ENCODE measurements around the gene NTSR1.
A peak's percentile ranks its signal among the peaks of the same experiment; 100 is the strongest.

The NTSR1 gene

DNA sequence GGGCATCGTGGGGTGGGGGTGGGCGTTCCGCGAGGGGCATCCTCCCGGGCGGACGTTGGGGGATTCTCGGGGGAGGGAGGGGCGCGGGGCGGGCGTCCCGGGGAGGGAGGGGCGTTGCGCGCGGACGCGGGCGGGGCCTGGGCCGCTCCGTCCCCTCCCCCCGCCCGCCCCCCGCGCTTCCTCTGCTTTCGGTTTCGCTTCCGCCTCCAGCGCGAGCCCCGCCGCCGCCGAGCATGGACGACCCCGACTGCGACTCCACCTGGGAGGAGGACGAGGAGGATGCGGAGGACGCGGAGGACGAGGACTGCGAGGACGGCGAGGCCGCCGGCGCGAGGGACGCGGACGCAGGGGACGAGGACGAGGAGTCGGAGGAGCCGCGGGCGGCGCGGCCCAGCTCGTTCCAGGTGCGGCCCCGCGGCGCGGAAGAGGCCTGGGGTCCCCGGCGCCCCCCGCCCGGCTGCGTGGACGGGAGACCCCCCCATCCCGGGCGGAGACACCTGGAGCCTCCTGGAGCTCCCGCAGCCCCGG lies 96.1 kb downstream of the NTSR1 start, which contains the start of gene OGFR:
Gene OGFR (plus strand): TSS at position 209 of the 528 bp plus-strand sequence. CDS start 25 bp downstream, at position 234.
- H3K36me3 Mint-ChIP-seq (ENCODE audit: insufficient read depth) = peaks cover 33% of the 10 kb centered on the region
- ATAC-seq (replicated peaks; ENCODE audit: extremely low read depth, poor library complexity, severe bottlenecking) (peak; percentile 72), DNase-seq (ENCODE audit: low spot score in 2 of 2) (peak; percentile 44 to 61)
- no peaks in the 10 kb centered on the region for H3K27me3 Mint-ChIP-seq
- H3K9me3 Mint-ChIP-seq = no peaks in the 10 kb centered on the region
- H3K27ac Mint-ChIP-seq (ENCODE audit: low read depth) = peak within 1 kb of the TSS; percentile 97
- H3K4me1 Mint-ChIP-seq = peaks cover 27% of the 10 kb centered on the region
- H3K4me3 Mint-ChIP-seq = peak within 1 kb of the TSS; percentile 95

DNA sequence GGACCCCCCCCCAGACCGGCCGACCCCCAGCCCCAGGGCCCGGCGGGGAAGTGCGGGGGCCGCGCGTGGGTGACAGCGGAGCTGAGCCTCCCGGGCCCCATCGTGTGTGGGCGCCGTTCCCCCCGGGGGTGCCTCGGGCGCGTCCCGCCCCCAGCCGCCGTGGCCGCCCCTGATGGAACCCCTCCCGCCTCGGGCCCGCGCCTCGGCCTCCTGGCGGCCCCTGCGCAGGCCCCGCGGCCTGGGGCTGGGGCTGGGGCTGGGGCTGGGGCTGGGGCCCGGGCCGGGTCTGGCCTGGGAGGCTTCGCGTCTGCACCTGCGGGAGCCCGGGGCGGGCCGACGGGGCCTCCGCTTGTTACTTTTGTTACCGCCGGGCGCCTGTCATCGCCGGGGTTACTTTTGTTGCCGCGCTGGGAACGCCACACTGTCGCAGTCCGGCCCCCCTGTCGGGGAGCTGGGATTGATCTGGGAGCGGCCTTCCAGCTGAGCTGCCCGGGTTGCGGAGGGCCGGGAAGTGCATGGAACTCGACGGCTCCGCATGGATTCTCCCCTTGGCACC lies 96.6 kb downstream of the NTSR1 start:
- peak; percentile 41 for ATAC-seq (replicated peaks; ENCODE audit: extremely low read depth, poor library complexity, severe bottlenecking)
- Mint-ChIP-seq H3K4me1 (peaks cover 27% of the 10 kb centered on the region), H3K27me3 (no peaks in the 10 kb centered on the region), H3K9me3 (no peaks in the 10 kb centered on the region), H3K27ac (ENCODE audit: low read depth) (peak overlapping the region; percentile 97), H3K36me3 (ENCODE audit: insufficient read depth) (peaks cover 34% of the 10 kb centered on the region), H3K4me3 (peak overlapping the region; percentile 95)
- DNase-seq (ENCODE audit: low spot score in 2 of 2) = no peak

DNA sequence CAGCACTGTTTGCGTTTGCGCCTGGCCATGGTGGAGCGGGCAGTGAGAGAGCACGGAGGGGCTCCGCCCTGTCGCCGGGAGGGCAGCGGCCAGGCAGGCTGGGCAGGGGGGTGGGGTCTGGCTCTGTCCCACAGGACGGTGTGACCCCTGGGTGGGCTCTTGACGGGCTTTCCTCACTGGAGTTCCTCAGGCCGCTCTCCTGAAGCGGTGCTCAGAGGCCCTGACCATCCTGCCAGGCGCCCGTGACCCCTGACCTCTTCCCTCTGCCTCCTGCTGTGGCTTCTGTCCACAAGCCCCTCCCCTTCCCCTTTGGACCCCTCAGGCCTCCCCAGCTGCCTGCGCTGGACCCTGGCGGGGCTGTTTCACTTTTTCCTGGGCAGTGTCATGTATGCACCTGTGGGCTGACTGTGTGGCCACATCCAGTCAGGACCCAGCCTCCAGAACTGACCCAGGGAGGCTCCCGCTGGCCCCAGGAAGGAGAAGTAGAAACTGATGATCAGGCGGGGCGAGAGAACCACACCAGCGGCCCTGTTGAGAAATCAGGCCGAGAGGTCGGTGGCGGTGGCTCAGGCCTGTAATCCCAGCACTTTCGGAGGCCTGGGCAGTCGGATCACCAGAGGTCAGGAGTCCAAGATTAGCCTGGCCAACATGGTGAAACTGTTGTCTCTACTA lies 97.2 kb downstream of the NTSR1 start:
- peaks cover 27% of the 10 kb centered on the region for H3K4me1 Mint-ChIP-seq
- ATAC-seq (replicated peaks; ENCODE audit: extremely low read depth, poor library complexity, severe bottlenecking) (no peak), DNase-seq (ENCODE audit: low spot score in 2 of 2) (no peak)
- H3K4me3 Mint-ChIP-seq = peak overlapping the region; percentile 81
- no peaks in the 10 kb centered on the region for H3K9me3 Mint-ChIP-seq
- H3K36me3 Mint-ChIP-seq (ENCODE audit: insufficient read depth) = peaks cover 40% of the 10 kb centered on the region
- H3K27me3 Mint-ChIP-seq = no peaks in the 10 kb centered on the region
- H3K27ac Mint-ChIP-seq (ENCODE audit: low read depth) = no peak overlapping the region

GRCh38 chr20:62806383-62807050 lies 97.9 kb downstream of the NTSR1 start:
- Mint-ChIP-seq H3K4me1 (peaks cover 27% of the 10 kb centered on the region), H3K27me3 (no peaks in the 10 kb centered on the region), H3K36me3 (ENCODE audit: insufficient read depth) (peaks cover 42% of the 10 kb centered on the region), H3K27ac (ENCODE audit: low read depth) (peak overlapping the region; percentile 76), H3K4me3 (peak overlapping the region; percentile 81), H3K9me3 (no peaks in the 10 kb centered on the region)
- no peak for ATAC-seq (replicated peaks; ENCODE audit: extremely low read depth, poor library complexity, severe bottlenecking)
- DNase-seq (ENCODE audit: low spot score in 2 of 2) = no peak

GRCh38 chr20:62807444-62808210 lies 99.0 kb downstream of the NTSR1 start:
- no peak for ATAC-seq (replicated peaks; ENCODE audit: extremely low read depth, poor library complexity, severe bottlenecking)
- Mint-ChIP-seq H3K4me1 (peaks cover 31% of the 10 kb centered on the region), H3K27me3 (no peaks in the 10 kb centered on the region), H3K27ac (ENCODE audit: low read depth) (peak overlapping the region; percentile 44), H3K36me3 (ENCODE audit: insufficient read depth) (peaks cover 41% of the 10 kb centered on the region), H3K4me3 (peak overlapping the region; percentile 53), H3K9me3 (no peaks in the 10 kb centered on the region)
- no peak for DNase-seq (ENCODE audit: low spot score in 2 of 2)

- H3K27ac Mint-ChIP-seq (ENCODE audit: low read depth) = peak overlapping the region; percentile 44
- peaks cover 41% of the 10 kb centered on the region for H3K36me3 Mint-ChIP-seq (ENCODE audit: insufficient read depth)
- H3K4me3 Mint-ChIP-seq = peak overlapping the region; percentile 48
- H3K27me3 Mint-ChIP-seq = no peaks in the 10 kb centered on the region
- peak; percentile 69 to 74 for DNase-seq (ENCODE audit: low spot score in 2 of 2)
- no peaks in the 10 kb centered on the region for H3K9me3 Mint-ChIP-seq
- no peak for ATAC-seq (replicated peaks; ENCODE audit: extremely low read depth, poor library complexity, severe bottlenecking)
- H3K4me1 Mint-ChIP-seq = peaks cover 31% of the 10 kb centered on the region
Observed at GRCh38 chr20:62808211-62808865, 99.7 kb downstream of the NTSR1 start.

- DNase-seq (ENCODE audit: low spot score in 2 of 2) (no peak), ATAC-seq (replicated peaks; ENCODE audit: extremely low read depth, poor library complexity, severe bottlenecking) (no peak)
- peaks cover 26% of the 10 kb centered on the region for H3K4me1 Mint-ChIP-seq
- no peaks in the 10 kb centered on the region for H3K9me3 Mint-ChIP-seq
- peaks cover 37% of the 10 kb centered on the region for H3K36me3 Mint-ChIP-seq (ENCODE audit: insufficient read depth)
- H3K27ac Mint-ChIP-seq (ENCODE audit: low read depth) = no peak overlapping the region
- H3K27me3 Mint-ChIP-seq = peaks cover 4% of the 10 kb centered on the region
- H3K4me3 Mint-ChIP-seq = no peak overlapping the region
Observed at GRCh38 chr20:62809530-62810428, 101.1 kb downstream of the NTSR1 start.

DNA sequence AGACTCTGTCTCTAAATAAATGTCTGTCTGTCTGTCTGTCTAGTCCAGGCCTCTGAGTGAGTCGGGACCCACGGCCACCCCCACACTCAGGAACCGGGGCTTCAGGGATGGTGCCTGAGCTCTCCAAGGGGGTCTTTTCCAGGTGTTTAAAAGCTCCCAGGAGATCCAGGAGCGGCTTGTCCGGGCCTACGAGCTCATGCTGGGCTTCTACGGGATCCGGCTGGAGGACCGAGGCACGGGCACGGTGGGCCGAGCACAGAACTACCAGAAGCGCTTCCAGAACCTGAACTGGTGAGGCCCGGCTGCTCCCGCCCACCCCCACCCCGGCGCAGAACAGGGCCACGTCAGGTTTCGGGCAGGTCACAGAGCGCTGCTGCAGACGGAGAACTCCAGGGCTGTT lies 102.7 kb downstream of the NTSR1 start:
- peaks cover 17% of the 10 kb centered on the region for H3K27me3 Mint-ChIP-seq

DNA sequence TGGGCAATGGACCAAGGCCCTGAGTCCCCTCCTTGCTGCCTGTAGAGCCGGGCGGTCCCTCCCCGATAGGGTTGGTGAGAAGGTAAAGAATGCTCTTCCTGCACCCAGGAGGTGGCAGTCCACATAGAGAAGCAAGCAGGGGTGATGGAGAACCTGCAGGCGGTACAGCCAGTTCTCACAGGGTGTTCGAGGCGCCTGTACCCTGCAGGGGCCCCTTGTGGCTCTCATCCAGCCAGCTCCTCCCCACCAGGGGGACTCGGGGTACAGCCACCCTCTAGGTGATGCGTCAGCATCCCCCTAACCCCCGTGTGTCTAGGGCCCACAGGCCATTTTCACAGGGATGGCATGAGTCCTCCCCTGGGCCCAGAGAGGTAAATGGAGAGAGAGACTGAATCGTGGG lies 103.1 kb downstream of the NTSR1 start:
- H3K27me3 Mint-ChIP-seq = peaks cover 17% of the 10 kb centered on the region
- H3K36me3 Mint-ChIP-seq (ENCODE audit: insufficient read depth) = peaks cover 31% of the 10 kb centered on the region
- ATAC-seq (replicated peaks; ENCODE audit: extremely low read depth, poor library complexity, severe bottlenecking) = no peak
- no peak overlapping the region for H3K4me3 Mint-ChIP-seq
- no peak overlapping the region for H3K27ac Mint-ChIP-seq (ENCODE audit: low read depth)
- DNase-seq (ENCODE audit: low spot score in 2 of 2) = no peak
- H3K4me1 Mint-ChIP-seq = peaks cover 26% of the 10 kb centered on the region
- no peaks in the 10 kb centered on the region for H3K9me3 Mint-ChIP-seq

More for the DNA sequence above, 102.7 kb downstream of the NTSR1 start:
- ATAC-seq (replicated peaks; ENCODE audit: extremely low read depth, poor library complexity, severe bottlenecking) (no peak), DNase-seq (ENCODE audit: low spot score in 2 of 2) (no peak)
- peaks cover 34% of the 10 kb centered on the region for H3K36me3 Mint-ChIP-seq (ENCODE audit: insufficient read depth)
- H3K4me1 Mint-ChIP-seq = peaks cover 30% of the 10 kb centered on the region
- no peak overlapping the region for H3K4me3 Mint-ChIP-seq
- no peak overlapping the region for H3K27ac Mint-ChIP-seq (ENCODE audit: low read depth)
- H3K9me3 Mint-ChIP-seq = no peaks in the 10 kb centered on the region

Measured in central memory CD8-positive, alpha-beta T cell (primary cell).